Measurements from ENCODE around the gene CTLA4. TPM values are rescaled to one million over a fixed set of nuclear protein-coding genes. Genes with fewer than 3 reads are reported as not detected.

CTLA4 gene
- total and polyA plus RNA-seq, 10 of the 15 experiments (the other 5 are each of a cell fraction or from before 2014, with no cell fraction given): not detected

GRCh38 chr2:203869223-203870042 is 1.9 kb downstream of the CTLA4 start (continued):
- no peak for TF ChIP-seq ZNF592 (IDR thresholded peaks at IDR 0.05)

- ATAC-seq (no peak), FAIRE-seq (no peak), DNase-seq (ENCODE audit: low read depth, low spot score) (no peak)
- no peak overlapping the region for H3K4me2 ChIP-seq (ENCODE audit: control insufficient read depth, insufficient read depth)
- ChIA-PET CTCF (interaction anchor here (0.5 kb wide), 1 partner anchor 1298 kb away, joined by 5 read pairs; no protein-coding TSS in a partner anchor), POLR2A (no interaction called here), RAD21 (ENCODE audit: unreplicated experiment) (no interaction called here), SMC1A (ENCODE audit: uncharacterized antibody, unreplicated experiment) (interaction anchor here (2.7 kb wide), 1 partner anchor 9 kb away, joined by 6 read pairs; no protein-coding TSS in a partner anchor)
- H3K9ac ChIP-seq (ENCODE audit: control insufficient read depth, insufficient read depth, low read length): no peak overlapping the region
- peaks cover 13% of the 10 kb centered on the region for H3K4me1 ChIP-seq (ENCODE audit: control insufficient read depth, insufficient read depth, low read length)
- no peak overlapping the region for H3K4me3 ChIP-seq
- no peaks in the 10 kb centered on the region; the same call in 2 of the 3 replicates for H3K9me3 ChIP-seq (replicated peaks; ENCODE audit: control insufficient read depth, insufficient read depth, low read length)
- no peaks in the 10 kb centered on the region for H3K79me2 ChIP-seq (ENCODE audit: control insufficient read depth, insufficient read depth, low read length)
- H4K20me1 ChIP-seq (ENCODE audit: control insufficient read depth, insufficient read depth): no peaks in the 10 kb centered on the region; the same call in 1 of the 2 replicates
- H3K27me3 ChIP-seq (replicated peaks in 1 of 2; ENCODE audit: control insufficient read depth in 2 of 2, insufficient read depth in 2 of 2, low read length in 1 of 2): peaks cover 0 to 20% of the 10 kb centered on the region in 2 experiments; a peak in 2 of 4 replicates
- WGBS (ENCODE audit: insufficient coverage, insufficient replicate concordance, low lambda C conversion rate, missing lambda C conversion rate): 75% methylated on average over 8 of the region's 9 CpGs
- no peak overlapping the region for H3K27ac ChIP-seq (ENCODE audit: control insufficient read depth, insufficient read depth)
- BruUV-seq (replicated peaks): no TSS peak
- in situ Hi-C loops (cut with MboI) (no loop called here), intact Hi-C loops (cut with micrococcal nuclease; ENCODE audit: unreplicated experiment) (loop anchor here (5.0 kb wide), 1 partner anchor 127 kb away; no protein-coding TSS in a partner anchor)
- no peaks in the 10 kb centered on the region for H3K36me3 ChIP-seq (ENCODE audit: control insufficient read depth in 2 of 2, insufficient read depth in 2 of 2, low read length in 1 of 2)
- H2AFZ ChIP-seq (ENCODE audit: control insufficient read depth, low read depth, low read length): no peak overlapping the region
- TF ChIP-seq BHLHE40 (IDR thresholded peaks at IDR 0.05; ENCODE audit: borderline replicate concordance in 1 of 2, low read depth in 2 of 2, low read length in 1 of 2): no peak
- TF ChIP-seq ZBTB40 (IDR thresholded peaks at IDR 0.05; ENCODE audit: borderline replicate concordance): no peak
- TF ChIP-seq NFYA (IDR thresholded peaks at IDR 0.05; ENCODE audit: borderline replicate concordance, low read depth, low read length): no peak
- no peak for TF ChIP-seq MLLT1 (IDR thresholded peaks at IDR 0.05)
- no peak for TF ChIP-seq SP1 (IDR thresholded peaks at IDR 0.05; ENCODE audit: low read depth, low read length)
- TF ChIP-seq RAD21 (IDR thresholded peaks at IDR 0.05; ENCODE audit: insufficient read depth, low read depth, low read length): no peak
- no peak for TF ChIP-seq BCL3 (IDR thresholded peaks at IDR 0.05; ENCODE audit: borderline replicate concordance, insufficient read depth, low read depth, low read length, poor library complexity, severe bottlenecking)
Measured at GRCh38 chr2:203870481-203870880, 2.9 kb downstream of the CTLA4 start.
